Activated CD4-positive, alpha-beta T cell treated with anti-CD3 and anti-CD28 coated beads, Interleukin-2, amount 10 ng/mL, durations not matched to agents 24 days and 14 days (primary cell): ENCODE data around the gene CDH19. TPM values are rescaled to one million over a fixed set of nuclear protein-coding genes. Genes with fewer than 3 reads are reported as not detected.

ENCODE experiments used
- DNase-seq: peaks from one replicate; pipeline ENCODE4 v3.0.0; 2022
- H3K27ac Mint-ChIP-seq: one replicate; pipeline ENCODE4 v1.8.0; 2022; ENCODE audit warnings: mild to moderate bottlenecking, mixed read lengths
- H3K27me3 Mint-ChIP-seq: one replicate; pipeline ENCODE4 v1.8.0; 2022; ENCODE audit warnings: mixed read lengths
- H3K36me3 Mint-ChIP-seq: one replicate; pipeline ENCODE4 v1.8.0; 2022; ENCODE audit warnings: low read depth, mild to moderate bottlenecking, mixed read lengths
- H3K4me1 Mint-ChIP-seq: one replicate; pipeline ENCODE4 v1.8.0; 2021; ENCODE audit warnings: mixed read lengths
- H3K4me3 Mint-ChIP-seq: one replicate; pipeline ENCODE4 v1.8.0; 2022; ENCODE audit warnings: mild to moderate bottlenecking, moderate library complexity, mixed read lengths
- H3K9me3 Mint-ChIP-seq: one replicate; pipeline ENCODE4 v1.8.0; 2021; ENCODE audit warnings: mixed read lengths
- intact Hi-C: fragments of 100-400 bp; cut with micrococcal nuclease; formaldehyde crosslinking; loops from one replicate; pipeline ENCODE4 v1.15.1; 2023
- total RNA-seq: library from RNA; stranded (reverse); gene quantifications from 2 replicates; pipeline ENCODE4 v1.2.3, GENCODE V29; 2022

CDH19 gene
- total RNA-seq, 1 donor from 2014 or later: not detected

GRCh38 chr18:66607632-66608031, 3.7 kb upstream of the CDH19 start:
- Mint-ChIP-seq H3K27ac (no peak overlapping the region), H3K27me3 (no peaks in the 10 kb centered on the region), H3K36me3 (no peaks in the 10 kb centered on the region), H3K4me1 (no peaks in the 10 kb centered on the region), H3K9me3 (no peaks in the 10 kb centered on the region), H3K4me3 (no peak overlapping the region)
- intact Hi-C loops: no loop called here
- no peak for DNase-seq

GRCh38 chr18:66601649-66602048, 2.2 kb downstream of the CDH19 start:
- Mint-ChIP-seq H3K27me3 (no peaks in the 10 kb centered on the region), H3K4me1 (no peaks in the 10 kb centered on the region)

GRCh38 chr18:66599190-66599589, 4.7 kb downstream of the CDH19 start:
- no peaks in the 10 kb centered on the region for H3K36me3 Mint-ChIP-seq
- no peak overlapping the region for H3K27ac Mint-ChIP-seq
- no peaks in the 10 kb centered on the region for H3K4me1 Mint-ChIP-seq
- H3K4me3 Mint-ChIP-seq: no peak overlapping the region
- H3K9me3 Mint-ChIP-seq: peaks cover 4% of the 10 kb centered on the region
- H3K27me3 Mint-ChIP-seq: no peaks in the 10 kb centered on the region
- intact Hi-C loops: no loop called here
- no peak for DNase-seq

More at GRCh38 chr18:66601649-66602048, 2.2 kb downstream of the CDH19 start:
- DNase-seq: no peak
- no peak overlapping the region for H3K4me3 Mint-ChIP-seq
- peaks cover 4% of the 10 kb centered on the region for H3K9me3 Mint-ChIP-seq
- no peak overlapping the region for H3K27ac Mint-ChIP-seq
- intact Hi-C loops: no loop called here
- H3K36me3 Mint-ChIP-seq: no peaks in the 10 kb centered on the region

DNA sequence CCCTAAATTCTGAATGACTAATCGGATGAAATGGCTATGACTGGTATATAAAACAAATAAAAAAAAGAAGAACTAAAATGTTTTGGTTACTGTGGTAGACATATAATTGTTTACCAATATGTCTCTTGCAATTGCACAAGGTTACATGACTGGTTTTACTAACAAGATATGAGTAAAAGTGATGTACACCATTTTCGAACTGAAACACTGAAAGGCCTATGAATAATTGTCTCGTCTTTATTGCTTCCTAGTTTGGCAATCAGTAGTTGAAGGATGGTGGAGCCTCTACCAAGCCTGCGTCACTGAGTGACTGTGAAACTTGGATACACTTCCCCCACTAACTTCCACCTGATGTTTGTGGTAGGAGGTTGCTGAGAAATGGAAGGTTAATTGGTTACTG, 16.5 kb downstream of the CDH19 start:
- Mint-ChIP-seq H3K4me1 (no peaks in the 10 kb centered on the region), H3K4me3 (no peak overlapping the region), H3K27ac (no peak overlapping the region), H3K36me3 (no peaks in the 10 kb centered on the region), H3K9me3 (peaks cover 2% of the 10 kb centered on the region), H3K27me3 (no peaks in the 10 kb centered on the region)
- DNase-seq: no peak
- intact Hi-C loops: no loop called here

DNA sequence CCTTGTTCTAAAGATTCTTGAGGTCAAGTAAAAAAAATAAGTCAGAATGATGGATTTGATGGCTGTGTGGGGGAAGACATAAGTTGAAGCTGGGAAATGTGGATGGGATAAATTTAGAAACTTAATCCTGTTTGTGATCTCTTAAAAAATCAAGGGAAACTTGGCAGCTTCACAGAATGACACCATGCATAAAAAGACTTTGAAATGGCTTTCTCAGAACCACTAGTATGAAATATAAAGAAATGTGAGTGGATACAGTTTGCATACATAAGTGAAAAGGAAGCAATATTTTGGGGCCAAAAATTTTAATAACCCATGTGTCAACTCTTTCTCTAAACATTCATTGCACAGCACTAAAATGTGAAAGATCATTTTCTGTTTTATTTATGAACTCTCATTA, 21.7 kb downstream of the CDH19 start:
- H3K27me3 Mint-ChIP-seq: no peaks in the 10 kb centered on the region
- no peaks in the 10 kb centered on the region for H3K9me3 Mint-ChIP-seq
- no peaks in the 10 kb centered on the region for H3K36me3 Mint-ChIP-seq
- DNase-seq: no peak
- no peak overlapping the region for H3K27ac Mint-ChIP-seq
- intact Hi-C loops: no loop called here
- H3K4me3 Mint-ChIP-seq: no peak overlapping the region
- H3K4me1 Mint-ChIP-seq: no peaks in the 10 kb centered on the region

- intact Hi-C loops: no loop called here
- Mint-ChIP-seq H3K4me1 (no peaks in the 10 kb centered on the region), H3K9me3 (no peaks in the 10 kb centered on the region), H3K27ac (no peak overlapping the region), H3K36me3 (no peaks in the 10 kb centered on the region), H3K4me3 (no peak overlapping the region), H3K27me3 (no peaks in the 10 kb centered on the region)
- no peak for DNase-seq
Observed at GRCh38 chr18:66575263-66575662, 28.6 kb downstream of the CDH19 start.

DNA sequence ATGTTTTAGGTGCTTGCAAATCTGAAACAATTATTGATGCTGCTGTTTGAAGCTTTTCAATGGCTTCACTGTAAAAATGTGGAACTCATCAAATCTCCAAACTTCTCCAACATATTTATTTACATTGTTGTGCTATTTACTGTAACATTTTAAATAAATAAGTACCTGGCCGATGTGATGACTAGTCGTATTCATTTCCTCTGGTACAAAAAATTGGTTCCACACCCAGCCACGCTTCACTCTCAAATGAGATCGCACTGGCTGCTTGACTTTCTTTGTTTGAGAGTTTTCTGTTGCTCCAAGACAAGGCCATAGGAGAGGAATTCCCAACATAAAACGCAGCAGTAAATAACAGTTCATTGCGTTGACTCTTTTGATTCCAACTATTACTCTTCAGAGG, 32.0 kb downstream of the CDH19 start:
- no peak overlapping the region for H3K4me3 Mint-ChIP-seq
- no peaks in the 10 kb centered on the region for H3K36me3 Mint-ChIP-seq
- DNase-seq: no peak
- H3K9me3 Mint-ChIP-seq: no peaks in the 10 kb centered on the region
- H3K27me3 Mint-ChIP-seq: no peaks in the 10 kb centered on the region
- H3K27ac Mint-ChIP-seq: no peak overlapping the region
- no peaks in the 10 kb centered on the region for H3K4me1 Mint-ChIP-seq
- intact Hi-C loops: no loop called here

GRCh38 chr18:66566616-66567015, 37.3 kb downstream of the CDH19 start:
- H3K9me3 Mint-ChIP-seq: no peaks in the 10 kb centered on the region
- H3K4me1 Mint-ChIP-seq: no peaks in the 10 kb centered on the region
- intact Hi-C loops: no loop called here
- no peaks in the 10 kb centered on the region for H3K36me3 Mint-ChIP-seq
- H3K4me3 Mint-ChIP-seq: no peak overlapping the region
- H3K27ac Mint-ChIP-seq: no peak overlapping the region
- no peaks in the 10 kb centered on the region for H3K27me3 Mint-ChIP-seq
- DNase-seq: no peak

DNA sequence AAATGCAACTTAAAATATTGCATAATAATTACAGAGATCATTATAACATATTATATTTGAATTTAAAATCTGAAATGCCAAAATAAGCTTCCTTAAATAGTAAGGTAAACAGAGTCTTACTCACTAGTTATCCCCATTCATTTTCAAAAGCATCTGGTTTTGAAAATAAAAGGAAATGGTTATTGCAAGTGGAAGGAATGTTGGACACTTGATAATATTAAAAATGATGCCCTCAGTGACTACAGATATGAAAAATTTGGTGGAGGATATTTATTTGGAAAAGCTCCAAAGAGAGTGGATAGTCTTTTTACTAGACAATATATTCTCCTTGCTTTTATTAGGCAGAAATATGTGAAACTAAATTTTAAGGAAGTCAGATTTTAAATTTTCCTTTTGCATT, 39.7 kb downstream of the CDH19 start:
- no peaks in the 10 kb centered on the region for H3K36me3 Mint-ChIP-seq
- no peak overlapping the region for H3K4me3 Mint-ChIP-seq
- no peaks in the 10 kb centered on the region for H3K4me1 Mint-ChIP-seq
- intact Hi-C loops: no loop called here
- no peaks in the 10 kb centered on the region for H3K9me3 Mint-ChIP-seq
- no peak overlapping the region for H3K27ac Mint-ChIP-seq
- no peak for DNase-seq
- H3K27me3 Mint-ChIP-seq: no peaks in the 10 kb centered on the region

DNA sequence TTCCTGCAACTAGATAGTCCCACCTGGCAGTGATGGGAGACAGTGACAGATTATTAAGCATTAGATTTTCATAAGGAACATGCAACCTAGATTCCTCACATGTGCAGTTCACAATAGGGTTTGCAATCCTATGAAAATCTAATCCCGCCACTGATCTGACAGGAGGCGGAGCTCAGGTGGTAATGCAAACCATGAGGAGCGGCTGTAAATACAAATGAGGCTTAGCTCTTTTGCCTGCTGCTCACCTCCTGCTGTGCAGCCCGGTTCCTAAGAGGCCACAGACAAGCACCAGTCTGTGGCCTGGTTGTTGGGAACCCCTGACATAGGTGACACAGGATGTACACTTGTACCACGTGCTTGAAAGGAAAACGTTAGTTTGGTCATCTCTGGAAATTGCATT, 41.6 kb downstream of the CDH19 start:
- no peak overlapping the region for H3K4me3 Mint-ChIP-seq
- no peaks in the 10 kb centered on the region for H3K36me3 Mint-ChIP-seq
- intact Hi-C loops: no loop called here
- H3K27me3 Mint-ChIP-seq: no peaks in the 10 kb centered on the region
- H3K9me3 Mint-ChIP-seq: no peaks in the 10 kb centered on the region
- no peak overlapping the region for H3K27ac Mint-ChIP-seq
- no peak for DNase-seq
- no peaks in the 10 kb centered on the region for H3K4me1 Mint-ChIP-seq

- Mint-ChIP-seq H3K9me3 (no peaks in the 10 kb centered on the region), H3K4me1 (no peaks in the 10 kb centered on the region), H3K27me3 (no peaks in the 10 kb centered on the region), H3K36me3 (no peaks in the 10 kb centered on the region), H3K27ac (no peak overlapping the region), H3K4me3 (no peak overlapping the region)
- DNase-seq: no peak
- intact Hi-C loops: no loop called here
Observed at GRCh38 chr18:66560094-66560493, 43.8 kb downstream of the CDH19 start.

DNA sequence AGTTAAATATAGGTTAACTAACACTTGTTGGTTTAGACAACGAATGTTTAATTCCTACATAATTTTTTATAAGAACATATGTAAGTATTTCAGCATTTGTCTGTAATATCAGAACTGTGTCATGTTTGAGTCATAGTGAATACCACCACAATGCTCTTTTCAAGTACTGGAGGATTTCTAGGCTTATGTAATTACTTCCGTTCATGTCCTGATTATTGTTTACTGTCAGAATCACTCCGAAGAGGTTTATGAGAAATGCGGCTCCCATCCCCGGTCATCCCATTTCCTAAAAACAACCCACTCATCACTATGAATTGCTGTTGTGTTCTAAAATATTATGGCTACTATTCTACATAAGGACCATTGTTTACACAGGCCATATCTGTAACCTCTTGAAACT, 45.1 kb downstream of the CDH19 start:
- intact Hi-C loops: no loop called here
- Mint-ChIP-seq H3K27me3 (no peaks in the 10 kb centered on the region), H3K4me1 (no peaks in the 10 kb centered on the region), H3K9me3 (no peaks in the 10 kb centered on the region), H3K36me3 (no peaks in the 10 kb centered on the region), H3K4me3 (no peak overlapping the region), H3K27ac (no peak overlapping the region)
- no peak for DNase-seq

DNA sequence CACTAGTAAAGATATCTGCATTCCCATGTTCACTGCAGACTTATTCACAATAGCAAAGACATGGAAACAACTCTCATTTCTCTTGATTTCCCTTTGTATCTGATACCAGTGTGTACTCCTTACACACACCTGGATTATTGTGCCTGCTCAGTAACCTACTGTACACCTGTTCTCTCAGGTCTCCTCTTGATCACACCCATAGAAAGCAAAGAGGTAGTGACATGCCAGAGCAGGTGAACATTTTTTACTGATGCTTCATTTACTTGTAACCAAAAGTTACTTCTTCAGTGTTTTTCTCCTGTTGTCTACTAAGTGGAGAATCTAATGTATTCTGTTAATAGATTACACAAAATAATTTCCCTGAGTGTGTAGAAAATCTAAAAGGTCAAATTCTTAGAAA, 46.8 kb downstream of the CDH19 start:
- Mint-ChIP-seq H3K4me3 (no peak overlapping the region), H3K36me3 (no peaks in the 10 kb centered on the region), H3K27me3 (no peaks in the 10 kb centered on the region), H3K4me1 (no peaks in the 10 kb centered on the region), H3K27ac (no peak overlapping the region), H3K9me3 (no peaks in the 10 kb centered on the region)
- intact Hi-C loops: no loop called here
- no peak for DNase-seq

DNA sequence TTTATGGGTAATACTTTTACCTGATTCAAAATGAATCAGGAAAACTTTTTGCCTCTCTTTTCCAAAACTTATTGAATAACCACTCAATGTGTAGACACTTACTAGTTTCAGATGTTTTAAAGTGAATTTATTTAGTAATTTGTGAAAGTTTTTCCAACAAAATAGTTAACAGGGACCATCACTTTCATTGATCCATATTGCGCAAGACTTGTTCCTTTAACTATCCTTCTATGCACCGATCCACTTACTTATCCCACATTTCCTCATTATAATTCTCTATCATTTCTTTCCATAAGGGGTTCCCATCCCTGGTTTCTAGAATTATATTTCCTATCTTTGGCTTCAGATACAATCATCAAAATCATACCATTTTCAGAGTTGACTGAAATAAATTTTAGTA, 48.3 kb downstream of the CDH19 start:
- Mint-ChIP-seq H3K4me3 (no peak overlapping the region), H3K27me3 (no peaks in the 10 kb centered on the region), H3K9me3 (no peaks in the 10 kb centered on the region), H3K36me3 (no peaks in the 10 kb centered on the region), H3K27ac (no peak overlapping the region), H3K4me1 (no peaks in the 10 kb centered on the region)
- DNase-seq: no peak
- intact Hi-C loops: no loop called here

- DNase-seq: no peak
- Mint-ChIP-seq H3K27me3 (no peaks in the 10 kb centered on the region), H3K4me3 (no peak overlapping the region), H3K4me1 (no peaks in the 10 kb centered on the region), H3K9me3 (no peaks in the 10 kb centered on the region), H3K36me3 (no peaks in the 10 kb centered on the region), H3K27ac (no peak overlapping the region)
- intact Hi-C loops: no loop called here
Observed at GRCh38 chr18:66553824-66554223, 50.1 kb downstream of the CDH19 start.
